Mesodermal cell (in vitro differentiated cells): ENCODE data around the gene TTC39C.
"Not testable (repeated sequence)": the region's sequence is repeated elsewhere in the genome, so short reads cannot be mapped to it uniquely, and the experiment has no call there.

ENCODE experiments used
- H3K27ac ChIP-seq: 2 replicates; pipeline ENCODE4 v1.7.0; 2013; ENCODE audit warnings: mild to moderate bottlenecking, low read depth, low read length, moderate library complexity; ENCODE audit not compliant: severe bottlenecking
- H3K36me3 ChIP-seq: 2 replicates; pipeline ENCODE4 v1.7.1; 2013; ENCODE audit warnings: mild to moderate bottlenecking, low read length, moderate library complexity; ENCODE audit not compliant: control insufficient read depth, insufficient read depth
- H3K4me1 ChIP-seq: one replicate; pipeline ENCODE4 v1.7.1; 2013; ENCODE audit warnings: mild to moderate bottlenecking, low read length; ENCODE audit not compliant: insufficient read depth, control insufficient read depth, poor library complexity, severe bottlenecking
- H3K4me3 ChIP-seq: 2 replicates; pipeline ENCODE4 v1.7.0; 2013; ENCODE audit warnings: low read length, control low read depth, mild to moderate bottlenecking; ENCODE audit not compliant: insufficient read depth, poor library complexity, severe bottlenecking; ENCODE audit errors: extremely low read depth
- H3K9me3 ChIP-seq: 2 replicates; pipeline ENCODE4 v1.7.1; 2013; ENCODE audit warnings: mild to moderate bottlenecking, low read length, moderate library complexity; ENCODE audit not compliant: control insufficient read depth
- WGBS, 2 experiments: methylation state at CpG; one replicate each; pipeline ENCODE4 v1.1.5; 2013; ENCODE audit warnings: missing lambda C conversion rate in 2 of 2; ENCODE audit not compliant: insufficient coverage in 2 of 2; 5-methylcytosine and 5-hydroxymethylcytosine counted together

TTC39C gene

DNA sequence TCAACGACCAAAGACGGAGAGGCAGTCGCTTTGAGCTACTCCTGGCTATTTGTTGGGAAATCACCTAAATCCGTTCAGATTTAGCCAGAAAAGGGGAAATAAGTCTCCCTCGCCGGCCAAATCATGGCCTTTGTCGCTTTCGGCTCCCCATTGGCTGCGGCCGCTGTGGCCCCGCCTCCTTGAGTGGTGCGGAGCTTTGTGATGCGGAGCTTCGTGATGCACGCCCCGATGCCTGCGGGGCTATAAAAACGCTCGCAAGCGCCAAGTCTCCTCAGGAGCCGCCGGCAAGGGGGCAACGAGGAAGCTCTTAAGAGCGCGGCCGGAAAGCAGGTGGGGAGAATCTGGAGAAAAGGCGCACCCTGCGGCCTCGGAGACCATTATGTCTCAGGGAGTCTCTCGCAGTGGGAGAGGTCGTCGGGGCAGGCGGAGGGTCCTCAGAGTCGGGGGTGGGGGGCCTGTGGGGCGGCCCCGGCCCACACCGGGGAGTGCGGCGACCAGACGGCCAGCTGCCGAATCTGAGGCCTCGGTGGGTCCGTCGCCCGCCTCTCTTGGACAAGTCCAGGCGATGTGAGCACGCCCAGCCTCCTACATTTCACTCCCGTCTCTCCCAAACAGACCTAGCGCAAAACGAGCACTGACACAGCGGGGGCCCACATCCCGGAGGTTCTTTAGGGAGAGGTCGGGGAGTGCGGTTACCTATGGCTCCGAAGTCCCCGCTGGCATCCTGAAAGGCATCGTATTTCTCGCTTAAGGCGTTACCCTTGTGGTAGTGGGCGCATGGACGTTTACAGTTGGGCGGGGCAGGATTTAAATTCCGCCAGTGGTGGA lies 124.4 kb downstream of the TTC39C start, which contains the start of gene CABYR:
TSS of gene CABYR (plus strand) at position 274 of the 828 bp plus-strand sequence. CDS start 4,053 bp downstream, outside the sequence.
- H3K27ac ChIP-seq = no peak within 1 kb of the TSS
- no peaks in the 10 kb centered on the region for H3K9me3 ChIP-seq
- H3K4me3 ChIP-seq = peak within 1 kb of the TSS; percentile 51
- no peaks in the 10 kb centered on the region for H3K4me1 ChIP-seq
- no peaks in the 10 kb centered on the region for H3K36me3 ChIP-seq
- WGBS, 2 experiments = 14% methylated on average over 40 to 48 of the region's 63 CpGs

DNA sequence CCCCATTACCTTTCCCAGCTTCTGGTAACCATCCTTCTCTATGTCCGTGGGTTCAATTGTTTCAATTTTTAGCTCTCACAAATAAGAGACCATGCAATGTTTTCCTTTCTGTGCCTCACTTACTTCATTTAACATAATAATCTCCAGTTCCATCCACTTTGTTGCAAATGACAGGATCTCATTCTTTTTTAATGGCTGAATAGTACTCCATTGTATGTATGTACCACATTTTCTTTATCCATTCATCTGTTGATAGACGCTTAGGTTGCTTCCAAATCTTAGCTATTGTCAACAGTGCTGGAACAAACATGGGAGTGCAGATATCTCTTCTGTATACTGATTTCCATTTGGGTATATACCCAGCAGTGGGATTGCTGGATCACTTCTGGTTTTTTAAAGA lies 126.1 kb downstream of the TTC39C start:
- H3K4me1 ChIP-seq = no peaks in the 10 kb centered on the region
- H3K27ac ChIP-seq = no peak overlapping the region
- no peak overlapping the region for H3K4me3 ChIP-seq
- H3K36me3 ChIP-seq = no peaks in the 10 kb centered on the region
- H3K9me3 ChIP-seq = no peaks in the 10 kb centered on the region
- WGBS, 2 experiments = 100% methylated on average over 1 of the region's 2 CpGs

DNA sequence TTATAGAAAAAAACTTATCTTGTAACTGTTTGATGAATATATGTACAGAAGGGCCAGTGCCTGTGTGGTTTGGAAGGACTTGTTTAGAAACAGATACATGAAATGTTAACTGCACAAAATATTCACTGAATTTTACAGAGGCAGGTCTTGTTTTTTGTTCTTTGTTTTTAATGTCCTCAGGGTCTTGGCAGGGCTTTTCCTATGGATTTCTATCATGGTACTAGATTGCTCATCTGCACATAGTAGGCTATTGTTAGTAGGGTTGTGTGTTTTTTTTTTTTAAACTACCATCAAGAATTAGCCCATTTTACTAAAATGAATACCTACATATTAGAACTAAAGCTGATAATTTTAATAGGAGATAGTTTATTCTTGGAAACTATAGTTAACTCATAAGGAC lies 127.8 kb downstream of the TTC39C start:
- H3K27ac ChIP-seq = no peak overlapping the region
- H3K4me1 ChIP-seq = no peaks in the 10 kb centered on the region
- H3K9me3 ChIP-seq = no peaks in the 10 kb centered on the region
- no peak overlapping the region for H3K4me3 ChIP-seq
- no peaks in the 10 kb centered on the region for H3K36me3 ChIP-seq

DNA sequence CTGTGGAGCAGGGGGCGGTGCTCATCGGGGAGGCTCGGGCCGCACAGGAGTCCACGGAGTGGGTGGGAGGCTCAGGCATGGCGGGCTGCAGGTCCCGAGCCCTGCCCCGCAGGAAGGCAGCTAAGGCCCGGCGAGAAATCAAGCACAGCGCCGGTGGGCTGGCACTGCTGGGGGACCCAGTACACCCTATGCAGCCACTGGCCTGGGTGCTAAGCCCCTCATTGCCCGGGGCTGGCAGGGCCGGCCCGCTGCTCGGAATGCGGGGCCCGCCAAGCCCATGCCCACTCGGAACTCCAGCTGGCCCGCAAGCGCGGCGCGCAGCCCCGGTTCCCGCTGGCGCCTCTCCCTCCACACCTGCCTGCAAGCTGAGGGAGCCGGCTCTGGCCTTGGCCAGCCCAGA lies 135.0 kb downstream of the TTC39C start:
- H3K27ac ChIP-seq, H3K4me3 ChIP-seq: not testable (repeated sequence)
- 91% methylated on average over 11 to 15 of the region's 28 CpGs for WGBS, 2 experiments

DNA sequence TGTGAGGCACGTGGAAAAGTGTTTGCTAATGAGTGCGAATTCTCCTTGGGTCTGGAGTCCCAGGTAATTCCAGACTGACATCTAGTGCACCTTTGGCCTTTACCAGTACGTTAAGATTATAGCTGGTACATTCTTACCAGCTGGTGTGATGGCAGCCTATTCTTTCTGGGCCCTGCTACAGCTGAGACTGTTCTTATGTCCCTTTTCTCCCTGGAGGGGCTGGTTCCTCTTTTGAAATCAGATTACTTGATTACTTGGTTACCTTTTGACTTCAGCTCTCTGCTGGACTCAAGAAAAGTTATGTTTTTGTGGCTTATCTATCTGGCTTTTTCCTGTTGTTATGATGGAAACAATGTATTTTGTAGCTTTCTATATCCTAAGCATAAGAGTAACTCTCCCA lies 138.8 kb downstream of the TTC39C start:
- Histone ChIP-seq H3K9me3 (no peaks in the 10 kb centered on the region), H3K27ac (no peak overlapping the region), H3K4me1 (no peaks in the 10 kb centered on the region), H3K4me3 (no peak overlapping the region), H3K36me3 (peaks cover 7% of the 10 kb centered on the region)
- 98 to 100% methylated on average over 3 of the region's 3 CpGs for WGBS, 2 experiments

More for the DNA sequence above, 135.0 kb downstream of the TTC39C start:
- H3K36me3 ChIP-seq, H3K4me1 ChIP-seq, H3K9me3 ChIP-seq: not testable (repeated sequence)

DNA sequence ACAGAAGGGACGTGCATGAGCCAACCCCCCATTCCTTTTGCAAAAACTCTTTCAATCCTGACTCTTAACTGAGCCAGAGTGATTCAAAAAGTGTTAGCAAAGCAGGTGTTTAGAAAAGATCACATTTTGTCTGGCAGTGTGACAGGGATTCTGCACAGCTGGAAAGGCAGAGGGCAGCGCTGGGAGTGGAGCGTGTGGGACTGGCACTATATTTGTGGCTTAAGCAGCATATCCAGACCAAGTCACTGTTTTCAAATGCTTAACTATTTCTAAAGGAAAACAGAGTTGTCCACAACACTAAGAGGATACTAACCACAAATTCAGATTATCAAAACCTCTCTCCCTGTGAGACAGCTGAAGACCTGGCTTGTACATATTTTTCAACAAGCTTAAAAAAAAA lies 143.3 kb downstream of the TTC39C start:
- Histone ChIP-seq H3K36me3 (peaks cover 14% of the 10 kb centered on the region), H3K4me3 (no peak overlapping the region), H3K4me1 (no peaks in the 10 kb centered on the region), H3K27ac (no peak overlapping the region), H3K9me3 (no peaks in the 10 kb centered on the region)
- 95 to 100% methylated on average over 2 to 3 of the region's 3 CpGs for WGBS, 2 experiments

DNA sequence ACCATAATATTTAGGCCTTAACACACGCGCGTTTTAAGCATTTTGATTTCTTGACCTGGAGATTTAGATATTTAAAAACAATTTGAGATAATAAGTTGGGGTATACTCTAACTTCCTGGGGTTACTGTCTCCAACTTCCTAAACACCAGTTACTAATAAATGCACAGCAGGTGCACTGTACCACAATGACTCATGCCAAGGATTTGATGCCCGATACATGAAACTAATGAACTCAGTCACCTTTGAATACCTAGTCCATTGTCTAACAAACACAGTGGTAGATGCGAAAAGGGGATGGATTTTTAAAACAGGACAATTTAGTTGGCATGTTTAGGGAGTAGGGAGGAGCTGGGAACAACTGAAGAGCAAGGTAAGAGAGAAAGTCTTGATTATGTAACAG lies 145.5 kb downstream of the TTC39C start:
- H3K36me3 ChIP-seq = peaks cover 19% of the 10 kb centered on the region
- H3K9me3 ChIP-seq = no peaks in the 10 kb centered on the region
- 100% methylated on average over 1 of the region's 5 CpGs for WGBS, 2 experiments
- no peak overlapping the region for H3K4me3 ChIP-seq
- no peaks in the 10 kb centered on the region for H3K4me1 ChIP-seq
- no peak overlapping the region for H3K27ac ChIP-seq

DNA sequence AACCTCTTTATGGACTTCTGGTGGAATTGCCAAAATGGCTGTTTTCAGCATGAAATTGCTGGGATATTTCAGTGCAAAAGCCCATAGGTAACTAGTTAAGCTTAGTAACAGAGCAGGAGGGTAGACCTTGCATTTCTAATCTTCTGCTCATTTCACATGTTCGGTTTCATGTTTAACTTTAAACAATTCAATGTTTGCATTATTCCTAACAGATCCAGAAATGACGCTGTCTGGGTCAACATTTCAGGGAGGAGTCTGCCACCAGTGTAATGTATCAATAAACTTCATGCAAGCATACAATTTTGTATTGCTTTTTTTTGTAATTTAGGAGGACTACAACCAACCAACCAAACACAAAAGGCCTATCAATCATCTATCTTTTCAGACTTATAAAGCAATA lies 146.8 kb downstream of the TTC39C start:
- Histone ChIP-seq H3K4me3 (no peak overlapping the region), H3K27ac (no peak overlapping the region), H3K9me3 (no peaks in the 10 kb centered on the region), H3K36me3 (peaks cover 16% of the 10 kb centered on the region), H3K4me1 (no peaks in the 10 kb centered on the region)
- WGBS, 2 experiments = 80 to 86% methylated on average over 1 of the region's 2 CpGs

DNA sequence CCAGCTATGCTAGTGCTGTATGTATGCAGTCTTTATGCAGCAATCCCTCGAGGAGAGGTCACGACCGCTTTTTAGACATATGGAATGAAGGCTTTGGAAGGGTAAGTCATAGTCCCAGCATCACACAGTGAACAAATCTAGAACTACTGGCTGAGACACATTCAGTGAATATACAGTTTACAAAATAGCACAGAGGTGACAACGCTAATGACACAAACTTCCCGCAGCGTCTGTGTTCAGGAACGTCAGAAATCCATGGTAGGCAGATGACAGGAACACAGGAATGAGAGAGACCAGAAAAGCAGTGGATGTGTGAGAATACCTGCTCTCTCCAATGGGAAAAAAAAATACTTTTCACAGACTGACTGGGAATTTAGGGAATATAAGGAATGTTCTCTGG lies 153.9 kb downstream of the TTC39C start:
- Histone ChIP-seq H3K27ac (peak overlapping the region; percentile 37), H3K9me3 (no peaks in the 10 kb centered on the region), H3K4me1 (peaks cover 3% of the 10 kb centered on the region), H3K36me3 (peaks cover 10% of the 10 kb centered on the region), H3K4me3 (no peak overlapping the region)
- WGBS, 2 experiments = 98% methylated on average over 5 of the region's 7 CpGs

DNA sequence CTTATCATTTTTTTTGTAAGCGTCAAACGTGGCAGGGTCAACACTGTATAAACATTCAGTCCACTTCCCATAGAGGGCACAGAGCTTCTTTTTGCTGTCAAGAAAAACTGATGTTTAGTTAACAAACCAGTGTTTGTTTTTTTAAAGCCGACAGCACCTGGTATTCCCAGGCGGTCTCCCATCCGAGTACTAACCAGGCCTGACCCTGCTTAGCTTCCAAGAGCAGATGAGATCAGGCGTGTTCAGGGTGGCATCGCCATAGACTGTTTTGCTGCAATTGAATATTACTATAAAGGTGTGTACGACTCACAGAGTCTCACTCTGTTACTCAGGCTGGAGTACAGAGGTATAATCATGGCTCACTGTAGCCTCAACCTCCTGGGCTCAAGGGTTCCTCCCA lies 155.8 kb downstream of the TTC39C start:
- Histone ChIP-seq H3K36me3 (peaks cover 5% of the 10 kb centered on the region), H3K27ac (no peak overlapping the region), H3K4me1 (peaks cover 3% of the 10 kb centered on the region), H3K4me3 (no peak overlapping the region), H3K9me3 (no peaks in the 10 kb centered on the region)
- 93 to 94% methylated on average over 5 of the region's 8 CpGs for WGBS, 2 experiments

DNA sequence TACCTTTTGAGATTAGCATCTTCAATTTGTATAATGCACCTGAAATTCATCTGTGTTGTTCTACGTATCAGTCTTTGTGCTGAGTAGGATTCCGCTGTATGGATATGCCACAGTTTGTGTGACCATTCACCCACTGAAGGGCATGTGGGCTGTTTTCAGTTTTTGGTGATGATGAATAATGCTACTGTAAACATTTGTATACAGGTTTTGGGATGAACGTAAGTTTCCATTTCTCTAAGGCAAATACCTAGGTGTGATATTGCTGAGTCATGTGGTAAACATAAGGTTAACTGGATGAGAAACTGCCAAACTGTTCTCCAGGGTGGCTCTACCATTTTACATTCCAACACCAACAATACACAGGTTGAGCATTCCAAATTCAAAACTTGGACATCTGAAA lies 159.4 kb downstream of the TTC39C start:
- Histone ChIP-seq H3K9me3 (no peaks in the 10 kb centered on the region), H3K4me3 (no peak overlapping the region), H3K4me1 (peaks cover 3% of the 10 kb centered on the region), H3K36me3 (peaks cover 9% of the 10 kb centered on the region), H3K27ac (no peak overlapping the region)
- WGBS, 2 experiments = 100% methylated on average over 1 to 2 of the region's 3 CpGs
